Neural cell (in vitro differentiated cells): ENCODE measurements around the gene PLAC8L1. TPM values are rescaled to one million over a fixed set of nuclear protein-coding genes. Genes with fewer than 3 reads are reported as not detected.

Experiments
- H2AFZ ChIP-seq: fragments of 200-600, 300-800 bp; sonication (generic), shearing (Covaris generic); 2 replicates; pipeline ENCODE4 v1.6.0; 2014; ENCODE audit warnings: low read depth, mild to moderate bottlenecking, antibody characterized with exemption, low read length, moderate library complexity
- H3F3A ChIP-seq: fragments of 200-600 bp; shearing (Covaris generic); 2 replicates; pipeline ENCODE4 v1.6.1; 2016; ENCODE audit warnings: mild to moderate bottlenecking, moderate library complexity, mixed read lengths, antibody characterized with exemption, low read length; ENCODE audit not compliant: insufficient read depth, poor library complexity, severe bottlenecking
- H3K27ac ChIP-seq: fragments of 200-600, 300-800 bp; sonication (generic), shearing (Covaris generic); 2 replicates; pipeline ENCODE4 v1.5.1; 2014; ENCODE audit warnings: mild to moderate bottlenecking, low read length, moderate library complexity
- H3K27me3 ChIP-seq: fragments of 300-800, 200-600 bp; sonication (generic), shearing (Covaris generic); 2 replicates; pipeline ENCODE4 v1.6.0; 2014; ENCODE audit warnings: mild to moderate bottlenecking, low read depth, low read length, moderate library complexity; ENCODE audit not compliant: insufficient read depth
- H3K36me3 ChIP-seq: fragments of 300-800, 200-600 bp; sonication (generic), shearing (Covaris generic); 2 replicates; pipeline ENCODE4 v1.5.1; 2014; ENCODE audit warnings: mild to moderate bottlenecking, antibody characterized with exemption, low read length, moderate library complexity; ENCODE audit not compliant: insufficient read depth
- H3K4me2 ChIP-seq: fragments of 300-800, 200-600 bp; sonication (generic), shearing (Covaris generic); 2 replicates; pipeline ENCODE4 v1.6.0; 2014; ENCODE audit warnings: mild to moderate bottlenecking, low read length
- H3K4me3 ChIP-seq: fragments of 300-800, 200-600 bp; sonication (generic), shearing (Covaris generic); 2 replicates; pipeline ENCODE4 v1.5.1; 2014; ENCODE audit warnings: mild to moderate bottlenecking, low read length, moderate library complexity
- H3K79me2 ChIP-seq: fragments of 200-600 bp; shearing (Covaris generic); replicated peaks from 2 replicates; pipeline ENCODE4 v1.6.0; 2014; ENCODE audit warnings: mild to moderate bottlenecking, low read length, moderate library complexity; ENCODE audit not compliant: insufficient read depth
- H3K9ac ChIP-seq: fragments of 300-800, 200-600 bp; sonication (generic), shearing (Covaris generic); 2 replicates; pipeline ENCODE4 v1.6.1; 2016; ENCODE audit warnings: mild to moderate bottlenecking, low read length, mixed read lengths
- H3K9me2 ChIP-seq: fragments of 200-600 bp; shearing (Covaris generic); 2 replicates; pipeline ENCODE4 v1.6.1; 2016; ENCODE audit warnings: mild to moderate bottlenecking, low read length, mixed read lengths; ENCODE audit not compliant: insufficient read depth
- H3K9me3 ChIP-seq: fragments of 200-600, 300-800 bp; sonication (generic), shearing (Covaris generic); 2 replicates; pipeline ENCODE4 v1.6.1; 2016; ENCODE audit warnings: mild to moderate bottlenecking, mixed run types, low read length, moderate library complexity, mixed read lengths
- H4K20me1 ChIP-seq: fragments of 200-600 bp; shearing (Covaris generic); 2 replicates; pipeline ENCODE4 v1.6.1; 2016; ENCODE audit warnings: mild to moderate bottlenecking, mixed run types; ENCODE audit not compliant: insufficient read depth
- CTCF ChIP-seq: fragments of 450-650 bp; IDR thresholded peaks from 2 replicates; pipeline ENCODE4 v1.5.1; 2014; ENCODE audit warnings: antibody characterized with exemption, mild to moderate bottlenecking, moderate library complexity; ENCODE audit not compliant: poor library complexity, severe bottlenecking
- EP300 ChIP-seq: fragments of 450-650 bp; conservative IDR thresholded peaks from 2 replicates; pipeline ENCODE4 v1.6.1; 2014; ENCODE audit warnings: antibody characterized with exemption, mild to moderate bottlenecking, moderate library complexity; ENCODE audit not compliant: poor library complexity, severe bottlenecking
- EZH2 ChIP-seq: fragments of 200-600, 300-800 bp; shearing (Covaris generic), sonication (generic); IDR thresholded peaks from 2 replicates; pipeline ENCODE4 v1.6.1; 2014; ENCODE audit warnings: antibody characterized with exemption, low read length, borderline replicate concordance, mild to moderate bottlenecking; ENCODE audit not compliant: insufficient read depth, poor library complexity, severe bottlenecking
- MXI1 ChIP-seq: fragments of 450-650 bp; conservative IDR thresholded peaks from 2 replicates; pipeline ENCODE4 v1.6.1; 2014; ENCODE audit warnings: antibody characterized with exemption, mild to moderate bottlenecking; ENCODE audit not compliant: poor library complexity, severe bottlenecking
- POLR2AphosphoS5 ChIP-seq: IDR thresholded peaks from 2 replicates; pipeline ENCODE4 v1.6.1; 2012
- RAD21 ChIP-seq: fragments of 450-650 bp; conservative IDR thresholded peaks from 2 replicates; pipeline ENCODE4 v1.6.1; 2014; ENCODE audit warnings: antibody characterized with exemption, mild to moderate bottlenecking, moderate library complexity
- REST ChIP-seq: IDR thresholded peaks from 2 replicates; pipeline ENCODE4 v1.6.1; 2012; ENCODE audit warnings: borderline replicate concordance
- SMC3 ChIP-seq: fragments of 450-650 bp; conservative IDR thresholded peaks from 2 replicates; pipeline ENCODE4 v1.6.1; 2014; ENCODE audit warnings: antibody characterized with exemption, mild to moderate bottlenecking, moderate library complexity; ENCODE audit not compliant: poor library complexity
- TAF1 ChIP-seq: IDR thresholded peaks from 2 replicates; pipeline ENCODE4 v1.6.1; 2012; ENCODE audit warnings: low read depth
- polyA plus RNA-seq: library from polyadenylated mRNA; depleted of rRNA; stranded (reverse); fragments of >200 nt; gene quantifications from 2 replicates; pipeline ENCODE4 v1.2.3, GENCODE V29; 2014

Gene PLAC8L1
- polyA plus RNA-seq, 1 donor from 2014 or later: 0.93 TPM

- H3K4me3 ChIP-seq: no peak overlapping the region
- TF ChIP-seq EZH2 (no peak), TAF1 (no peak), CTCF (peak; percentile 91), SMC3 (peak; percentile 94), RAD21 (peak; percentile 95)
- H3K9me2 ChIP-seq: no peaks in the 10 kb centered on the region
- H3K27ac ChIP-seq: peak overlapping the region; percentile 17
- no peaks in the 10 kb centered on the region for H3K36me3 ChIP-seq
- H3K27me3 ChIP-seq: no peaks in the 10 kb centered on the region
- H3K4me2 ChIP-seq: no peak overlapping the region
- H3K9ac ChIP-seq: no peak overlapping the region
- no peaks in the 10 kb centered on the region for H4K20me1 ChIP-seq
- no peaks in the 10 kb centered on the region for H3F3A ChIP-seq
- H2AFZ ChIP-seq: no peak overlapping the region
- H3K9me3 ChIP-seq: no peaks in the 10 kb centered on the region
- H3K79me2 ChIP-seq: no peaks in the 10 kb centered on the region
Observed at GRCh38 chr5:146048994-146049703, 56.2 kb downstream of the PLAC8L1 start.

- H2AFZ ChIP-seq: no peak overlapping the region
- no peaks in the 10 kb centered on the region for H3K9me3 ChIP-seq
- H3K27me3 ChIP-seq: no peaks in the 10 kb centered on the region
- no peaks in the 10 kb centered on the region for H3K79me2 ChIP-seq
- no peak overlapping the region for H3K4me3 ChIP-seq
- no peaks in the 10 kb centered on the region for H4K20me1 ChIP-seq
- H3F3A ChIP-seq: no peaks in the 10 kb centered on the region
- H3K9ac ChIP-seq: no peak overlapping the region
- H3K9me2 ChIP-seq: no peaks in the 10 kb centered on the region
- H3K4me2 ChIP-seq: no peak overlapping the region
- H3K27ac ChIP-seq: no peak overlapping the region
- no peaks in the 10 kb centered on the region for H3K36me3 ChIP-seq
- TF ChIP-seq EZH2 (no peak), POLR2AphosphoS5 (no peak), REST (no peak), RAD21 (no peak)
Observed at GRCh38 chr5:146047396-146047795, 58.0 kb downstream of the PLAC8L1 start.

GRCh38 chr5:146043722-146044121, 61.7 kb downstream of the PLAC8L1 start:
- no peaks in the 10 kb centered on the region for H4K20me1 ChIP-seq
- no peak overlapping the region for H3K4me2 ChIP-seq
- H3K36me3 ChIP-seq: no peaks in the 10 kb centered on the region
- H3K4me3 ChIP-seq: no peak overlapping the region
- H3K9me3 ChIP-seq: no peaks in the 10 kb centered on the region
- H3K79me2 ChIP-seq: no peaks in the 10 kb centered on the region
- H3K9me2 ChIP-seq: no peaks in the 10 kb centered on the region
- H2AFZ ChIP-seq: no peak overlapping the region
- H3K27ac ChIP-seq: no peak overlapping the region
- no peak for TF ChIP-seq REST
- TF ChIP-seq SMC3: no peak
- TF ChIP-seq MXI1: no peak
- TF ChIP-seq TAF1: no peak
- no peak for TF ChIP-seq CTCF
- TF ChIP-seq RAD21: no peak
- TF ChIP-seq EP300: no peak
- no peak for TF ChIP-seq EZH2
- TF ChIP-seq POLR2AphosphoS5: no peak
- no peak overlapping the region for H3K9ac ChIP-seq
- no peaks in the 10 kb centered on the region for H3K27me3 ChIP-seq
- H3F3A ChIP-seq: no peaks in the 10 kb centered on the region
